GM21723 (cell line): Measurements from ENCODE around the gene ANOS1.
A peak's percentile ranks its signal among the peaks of the same experiment; 100 is the strongest.
"Not testable (repeated sequence)": the region's sequence is repeated elsewhere in the genome, so short reads cannot be mapped to it uniquely, and the experiment has no call there.

Source experiments
- ATAC-seq: cut with Tn5 transposase; IDR thresholded peaks from one replicate; pipeline ENCODE4 v1.9.1; 2021; ENCODE audit warnings: mild to moderate bottlenecking, moderate library complexity; ENCODE audit not compliant: unreplicated experiment

The ANOS1 gene

GRCh38 chrX:8731559-8732395 is at the start of gene ANOS1:
Gene ANOS1, minus strand, starts transcription at chrX:8732137. Its CDS starts 101 bp downstream, at chrX:8732036.
- no peak for ATAC-seq

GRCh38 chrX:8773117-8773516 is 41.2 kb upstream of the ANOS1 start:
- no peak for ATAC-seq

- ATAC-seq: no peak
Observed at GRCh38 chrX:8760021-8760420, 28.1 kb upstream of the ANOS1 start.

- not testable (repeated sequence) for ATAC-seq
Observed at GRCh38 chrX:8758706-8759105, 26.8 kb upstream of the ANOS1 start.

GRCh38 chrX:8757609-8758389 is 25.9 kb upstream of the ANOS1 start:
- ATAC-seq: not testable (repeated sequence)

- ATAC-seq: no peak
Observed at GRCh38 chrX:8755813-8756212, 23.9 kb upstream of the ANOS1 start.

GRCh38 chrX:8755116-8755515 is 23.2 kb upstream of the ANOS1 start:
- no peak for ATAC-seq

GRCh38 chrX:8749697-8750096 is 17.8 kb upstream of the ANOS1 start:
- ATAC-seq: no peak

GRCh38 chrX:8748855-8749254 is 16.9 kb upstream of the ANOS1 start:
- ATAC-seq: no peak

- peak; percentile 82 for ATAC-seq
Observed at GRCh38 chrX:8743126-8743732, 11.3 kb upstream of the ANOS1 start.

- ATAC-seq: no peak
Observed at GRCh38 chrX:8741981-8742380, 10.0 kb upstream of the ANOS1 start.

GRCh38 chrX:8738588-8739189 is 6.8 kb upstream of the ANOS1 start:
- ATAC-seq: no peak

- no peak for ATAC-seq
Observed at GRCh38 chrX:8737883-8738282, 5.9 kb upstream of the ANOS1 start.

- no peak for ATAC-seq
Observed at GRCh38 chrX:8730812-8731558, 952 bp downstream of the ANOS1 start.

- ATAC-seq: no peak
Observed at GRCh38 chrX:8729811-8730210, 2.1 kb downstream of the ANOS1 start.

- ATAC-seq: no peak
Observed at GRCh38 chrX:8728932-8729535, 2.9 kb downstream of the ANOS1 start.

- no peak for ATAC-seq
Observed at GRCh38 chrX:8726031-8726652, 5.8 kb downstream of the ANOS1 start.

- ATAC-seq: no peak
Observed at GRCh38 chrX:8724300-8724699, 7.6 kb downstream of the ANOS1 start.

- ATAC-seq: no peak
Observed at GRCh38 chrX:8721536-8721935, 10.4 kb downstream of the ANOS1 start.

GRCh38 chrX:8720136-8720535 is 11.8 kb downstream of the ANOS1 start:
- no peak for ATAC-seq
